ENCODE data around the gene ROBO1.

GRCh38 chr3:78729946-78730345 lies 1037.9 kb downstream of the ROBO1 start:
- TF ChIP-seq CTCF (IDR thresholded peaks at IDR 0.05; ENCODE audit: low read depth, low read length, missing input control), result no peak
- TF ChIP-seq REST (IDR thresholded peaks at IDR 0.05), result no peak
- no peak for TF ChIP-seq ATF3 (IDR thresholded peaks at IDR 0.05)
- TF ChIP-seq RAD21 (IDR thresholded peaks at IDR 0.05), result no peak
- TF ChIP-seq MAX (IDR thresholded peaks at IDR 0.05), result no peak
- no peak for TF ChIP-seq GABPA (IDR thresholded peaks at IDR 0.05 in 1 of 2, conservative IDR thresholded peaks at IDR 0.05 in 1 of 2)
- TF ChIP-seq YY1 (IDR thresholded peaks at IDR 0.05), result no peak
- no peak for TF ChIP-seq TAF1 (conservative IDR thresholded peaks at IDR 0.05)
- TF ChIP-seq JUND (IDR thresholded peaks at IDR 0.05), result no peak
- TF ChIP-seq SP1 (IDR thresholded peaks at IDR 0.05), result no peak
- no peak for TF ChIP-seq HNF4A (conservative IDR thresholded peaks at IDR 0.05)
- TF ChIP-seq ZBTB33 (IDR thresholded peaks at IDR 0.05), result no peak
